G401.6 (cell line): ENCODE measurements around the gene RFPL4A.

Experiments used
- FAIRE-seq: peaks from 2 replicates; lab custom pipeline; 2012; peaks lifted over from hg19 to GRCh38; lab: Jason Lieb, UNC

Gene RFPL4A

DNA sequence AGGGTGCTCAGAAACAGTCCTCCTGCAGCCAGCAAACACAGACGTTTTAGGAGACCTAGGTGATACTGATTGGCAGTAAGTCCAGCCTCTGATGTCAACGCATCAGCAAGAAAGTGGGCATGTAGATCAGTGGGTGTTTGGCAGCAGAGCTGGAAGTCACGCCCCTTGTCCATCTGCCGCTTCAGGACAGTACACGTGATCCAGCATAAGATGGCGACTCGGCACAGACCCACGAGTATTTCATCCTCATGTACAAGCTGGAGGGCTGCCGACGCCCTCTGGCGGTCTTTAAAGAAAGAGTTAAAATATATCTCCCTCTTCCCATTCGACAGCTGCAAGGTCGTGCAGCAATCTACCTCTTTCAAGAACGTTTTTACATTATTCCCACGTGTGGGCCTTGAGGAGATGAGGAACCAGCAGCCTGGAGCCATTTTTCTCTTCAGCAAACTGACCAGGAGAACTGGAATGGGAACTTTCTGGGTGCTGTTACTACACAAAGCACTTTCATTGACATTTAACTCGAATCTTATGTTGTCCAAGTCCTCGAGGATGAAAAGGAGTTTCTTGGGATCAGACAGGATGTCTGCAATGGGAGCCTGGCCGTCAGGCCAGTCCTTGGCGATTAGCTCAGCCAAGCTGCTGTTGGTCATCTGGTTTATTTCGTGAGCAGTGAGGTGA lies 50.6 kb downstream of the RFPL4A start:
- peak; percentile 94 for FAIRE-seq

DNA sequence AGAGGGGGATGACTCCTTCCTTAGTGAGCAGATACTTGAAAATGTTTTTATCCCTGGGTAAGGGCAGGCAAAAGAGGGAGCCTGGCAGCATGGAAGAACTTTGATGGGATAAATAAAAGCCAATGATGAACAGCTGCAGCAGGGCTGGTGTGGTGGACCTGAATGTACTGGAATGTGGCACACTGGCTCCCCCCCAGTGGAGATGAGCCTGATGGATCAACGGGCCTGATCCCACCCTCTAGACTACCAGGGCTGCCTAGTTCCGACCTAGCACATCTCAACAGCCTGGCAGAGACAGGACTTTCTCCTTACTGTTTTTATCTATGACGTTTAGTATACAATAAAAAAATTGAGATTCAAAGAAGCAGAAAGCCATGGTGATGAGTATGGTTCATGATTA lies 52.4 kb downstream of the RFPL4A start:
- no peak for FAIRE-seq

DNA sequence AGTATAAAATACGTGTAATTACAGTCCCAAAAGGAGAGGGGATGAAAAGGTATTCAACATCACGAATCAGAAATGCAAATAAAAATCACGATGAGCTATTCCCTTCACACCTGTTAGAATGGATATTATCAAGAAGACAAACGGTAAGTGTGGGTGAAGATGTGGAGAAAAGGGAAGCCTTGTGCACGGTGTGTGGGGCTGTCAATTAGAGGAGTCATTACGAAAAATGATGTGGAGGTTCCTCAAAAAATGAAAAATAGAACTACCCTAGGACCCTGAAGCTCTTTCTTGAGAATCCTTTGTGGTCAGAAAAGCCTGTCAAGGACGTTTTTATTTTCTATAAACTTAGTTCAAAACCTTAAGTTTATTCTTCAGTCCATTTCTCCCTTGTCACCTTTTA lies 53.6 kb downstream of the RFPL4A start:
- FAIRE-seq = no peak
